Lung (tissue), 12 donors: ENCODE results near the gene PRPF40A. TPM values are rescaled to one million over a fixed set of nuclear protein-coding genes. Genes with fewer than 3 reads are reported as not detected.
A peak's percentile ranks its signal among the peaks of the same experiment; 100 is the strongest.

Source experiments
- ATAC-seq: fragments of 200-7000 bp; cut with Tn5 transposase; one replicate; pipeline ENCODE4 v1.9.1; 2020; ENCODE audit warnings: moderate number of reproducible peaks; ENCODE audit not compliant: insufficient read depth, low FRiP score
- DNase-seq, 3 donors: peaks; one replicate each; pipeline ENCODE4 v3.0.0-alpha.2; 2013 to 2017
- H3K27ac ChIP-seq, 2 donors: one replicate each; pipeline ENCODE4 v1.5.1; 2013; ENCODE audit warnings: mild to moderate bottlenecking in 2 of 2, moderate library complexity in 2 of 2, control low read depth in 1 of 2, inconsistent platforms in 1 of 2, low read depth in 1 of 2, low read length in 1 of 2
- H3K27me3 ChIP-seq, 3 donors: one replicate each; pipeline ENCODE4 v1.5.1; 2013; ENCODE audit warnings: low read length in 2 of 3; ENCODE audit not compliant: control insufficient read depth in 3 of 3, insufficient read depth in 3 of 3
- H3K36me3 ChIP-seq, 4 donors: one replicate each; pipeline ENCODE4 v1.5.1; 2013; ENCODE audit warnings: low read length in 4 of 4, mild to moderate bottlenecking in 1 of 4, moderate library complexity in 1 of 4; ENCODE audit not compliant: control insufficient read depth in 4 of 4, insufficient read depth in 4 of 4
- H3K4me1 ChIP-seq, 5 donors: one replicate each; pipeline ENCODE4 v1.5.1; 2013; ENCODE audit warnings: low read length in 5 of 5, mild to moderate bottlenecking in 2 of 5, moderate library complexity in 1 of 5; ENCODE audit not compliant: control insufficient read depth in 5 of 5, insufficient read depth in 5 of 5
- H3K4me3 ChIP-seq: one replicate; pipeline ENCODE4 v1.5.1; 2013; ENCODE audit warnings: mild to moderate bottlenecking, control low read depth, moderate library complexity
- H3K9ac ChIP-seq, 2 donors: one replicate each; pipeline ENCODE4 v1.5.1; 2013; ENCODE audit warnings: low read length in 2 of 2, control low read depth in 1 of 2; ENCODE audit not compliant: insufficient read depth in 1 of 2
- H3K9me3 ChIP-seq, 4 donors: one replicate each; pipeline ENCODE4 v1.5.1; 2013; ENCODE audit warnings: low read length in 3 of 4, mild to moderate bottlenecking in 1 of 4, moderate library complexity in 1 of 4; ENCODE audit not compliant: control insufficient read depth in 4 of 4, insufficient read depth in 3 of 4
- WGBS, 2 donors: extraction: QIAGEN DNeasy Blood & Tissue Kit; methylation state at CpG; one replicate each; pipeline ENCODE4 v1.1.7; 2013; 5-methylcytosine and 5-hydroxymethylcytosine counted together
- polyA plus RNA-seq, 2 donors: library from polyadenylated mRNA; stranded (reverse); fragments of 200-250 nt; gene quantifications; one replicate each; pipeline ENCODE4 v1.2.1, GENCODE V29; 2013
- total RNA-seq, 2 donors: library from RNA; depleted of rRNA in 1 of 2; stranded (reverse); fragments of >200 nt in 1 of 2; gene quantifications; one replicate each; pipeline ENCODE4 v1.2.1, GENCODE V29; 2014 to 2021
- TF ChIP-seq, protein P1 (sequence below): IDR thresholded peaks from 2 replicates; pipeline ENCODE4 v1.5.1; 2012; ENCODE audit warnings: mild to moderate bottlenecking; ENCODE audit errors: control extremely low read depth, extremely low read depth
- donor health status: control.
- donor health status: control.
- donor health status: Bipolar disorder and iron deficiency.
- donor health status: healthy.
- donor health status: DM: yes; HTN: yes; CAD: no.

PRPF40A gene
- total and polyA plus RNA-seq, 4 donors, result 20.1 to 131 (median 58.6) TPM

DNA sequence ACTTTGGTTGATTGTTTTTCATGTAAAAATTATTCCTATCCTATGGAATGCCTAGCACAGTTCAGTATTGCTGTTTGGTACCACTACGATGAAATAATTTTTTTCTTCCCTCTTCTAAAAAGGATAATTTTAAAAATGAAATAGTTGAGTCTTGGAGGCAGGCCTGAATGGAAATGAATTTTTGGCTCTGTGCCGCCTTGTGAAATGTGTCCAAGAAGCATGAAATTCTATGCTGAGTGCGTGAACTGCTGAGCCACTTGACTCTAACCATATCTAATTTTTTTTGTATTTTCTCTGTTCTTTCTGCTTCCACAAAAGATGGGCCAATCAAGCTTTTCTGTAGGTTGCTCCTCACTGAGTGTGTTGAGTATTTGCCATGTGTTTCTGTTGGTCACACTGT, 95.0 kb downstream of the PRPF40A start:
- DNase-seq (peak; percentile 37 to 85 (median 73)), ATAC-seq (no peak)
- peaks cover 8 to 21% (median 13%) of the 10 kb centered on the region in 4 donors for H3K36me3 ChIP-seq
- no peaks in the 10 kb centered on the region for H3K9me3 ChIP-seq
- peaks cover 0 to 61% (median 10%) of the 10 kb centered on the region in 5 donors for H3K4me1 ChIP-seq
- 87 to 91% methylated on average over 3 of the region's 3 CpGs for WGBS, 2 donors
- TF ChIP-seq, protein P1, sequence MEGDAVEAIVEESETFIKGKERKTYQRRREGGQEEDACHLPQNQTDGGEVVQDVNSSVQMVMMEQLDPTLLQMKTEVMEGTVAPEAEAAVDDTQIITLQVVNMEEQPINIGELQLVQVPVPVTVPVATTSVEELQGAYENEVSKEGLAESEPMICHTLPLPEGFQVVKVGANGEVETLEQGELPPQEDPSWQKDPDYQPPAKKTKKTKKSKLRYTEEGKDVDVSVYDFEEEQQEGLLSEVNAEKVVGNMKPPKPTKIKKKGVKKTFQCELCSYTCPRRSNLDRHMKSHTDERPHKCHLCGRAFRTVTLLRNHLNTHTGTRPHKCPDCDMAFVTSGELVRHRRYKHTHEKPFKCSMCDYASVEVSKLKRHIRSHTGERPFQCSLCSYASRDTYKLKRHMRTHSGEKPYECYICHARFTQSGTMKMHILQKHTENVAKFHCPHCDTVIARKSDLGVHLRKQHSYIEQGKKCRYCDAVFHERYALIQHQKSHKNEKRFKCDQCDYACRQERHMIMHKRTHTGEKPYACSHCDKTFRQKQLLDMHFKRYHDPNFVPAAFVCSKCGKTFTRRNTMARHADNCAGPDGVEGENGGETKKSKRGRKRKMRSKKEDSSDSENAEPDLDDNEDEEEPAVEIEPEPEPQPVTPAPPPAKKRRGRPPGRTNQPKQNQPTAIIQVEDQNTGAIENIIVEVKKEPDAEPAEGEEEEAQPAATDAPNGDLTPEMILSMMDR, result no peak
- H3K9ac ChIP-seq, result no peak overlapping the region
- no peak overlapping the region for H3K4me3 ChIP-seq
- H3K27ac ChIP-seq, result no peak overlapping the region
- H3K27me3 ChIP-seq, result no peaks in the 10 kb centered on the region

DNA sequence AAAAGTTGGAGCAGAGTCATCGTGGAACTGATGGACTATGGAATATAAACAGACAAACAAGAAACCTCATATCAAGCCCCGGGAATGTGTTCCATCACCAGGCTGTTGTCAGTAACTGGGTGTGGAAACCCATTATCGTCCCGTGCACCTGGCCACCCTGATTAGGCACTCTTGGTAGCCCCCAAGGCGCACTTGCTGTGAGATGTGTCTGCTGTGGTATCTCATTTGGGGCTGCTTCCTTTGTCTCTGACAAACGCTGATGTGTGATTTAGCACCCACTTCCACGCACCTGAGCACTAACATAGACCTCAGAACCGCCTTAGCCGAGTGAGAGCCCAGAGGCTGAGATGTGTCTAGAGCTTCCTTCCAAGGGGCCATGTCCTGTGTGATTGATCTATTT, 96.3 kb downstream of the PRPF40A start:
- Histone ChIP-seq H3K4me1 (peaks cover 0 to 61% (median 10%) of the 10 kb centered on the region in 5 donors), H3K27ac (no peak overlapping the region), H3K27me3 (no peaks in the 10 kb centered on the region), H3K9ac (no peak overlapping the region), H3K36me3 (peaks cover 8 to 22% (median 17%) of the 10 kb centered on the region in 4 donors), H3K9me3 (no peaks in the 10 kb centered on the region), H3K4me3 (no peak overlapping the region)
- TF ChIP-seq, protein P1, result no peak
- 91 to 94% methylated on average over 9 of the region's 9 CpGs for WGBS, 2 donors
- DNase-seq, result no peak
- no peak for ATAC-seq

DNA sequence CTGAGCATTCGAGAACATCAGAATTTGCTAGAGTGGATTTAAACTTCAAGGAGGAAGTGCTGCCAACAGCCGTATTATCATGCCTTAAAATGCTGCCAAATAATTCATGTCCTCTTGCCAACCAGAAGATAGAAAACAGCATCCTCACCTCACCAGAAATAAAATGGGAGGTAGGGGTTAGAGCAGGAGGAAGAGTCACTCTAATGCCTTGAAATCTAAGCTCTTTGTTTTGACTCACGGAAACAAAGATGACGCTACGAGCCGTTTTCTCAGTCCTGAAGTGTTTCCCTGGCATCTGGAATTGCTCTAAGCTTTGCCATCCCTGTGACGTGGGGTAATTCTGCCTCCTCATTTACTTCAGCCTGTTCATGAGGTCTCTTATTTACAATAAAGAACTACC, 97.1 kb downstream of the PRPF40A start:
- Histone ChIP-seq H3K36me3 (peaks cover 8 to 23% (median 18%) of the 10 kb centered on the region in 4 donors), H3K9ac (no peak overlapping the region), H3K9me3 (no peaks in the 10 kb centered on the region), H3K27ac (no peak overlapping the region), H3K4me1 (peaks cover 0 to 63% (median 10%) of the 10 kb centered on the region in 5 donors), H3K27me3 (no peaks in the 10 kb centered on the region), H3K4me3 (no peak overlapping the region)
- TF ChIP-seq, protein P1, result no peak
- ATAC-seq (no peak), DNase-seq (peak in 2 of 3 donors; percentile 32 to 50)
- WGBS, 2 donors, result 80 to 82% methylated on average over 7 of the region's 7 CpGs

DNA sequence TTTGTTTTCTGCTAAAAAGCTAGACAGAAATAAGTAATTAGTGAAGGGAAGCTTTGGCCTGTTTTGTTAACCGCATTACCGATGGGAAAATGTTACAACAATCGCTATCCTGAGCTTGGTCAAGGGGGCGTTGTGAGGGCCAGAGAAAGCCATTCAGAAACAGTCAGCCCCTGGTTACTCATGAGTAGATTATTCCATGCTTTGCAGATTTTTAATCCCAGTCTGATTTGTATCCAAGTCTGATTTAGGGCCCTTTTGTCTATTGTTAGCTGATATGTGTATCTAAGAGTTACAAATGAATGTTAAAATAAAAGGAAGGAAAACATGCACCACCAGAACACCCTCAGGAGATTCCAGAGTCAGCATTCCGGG, 99.1 kb downstream of the PRPF40A start:
- DNase-seq (no peak), ATAC-seq (no peak)
- H3K27ac ChIP-seq, result no peak overlapping the region
- 84% methylated on average over 5 of the region's 5 CpGs for WGBS, 2 donors
- no peaks in the 10 kb centered on the region for H3K27me3 ChIP-seq
- no peak overlapping the region for H3K9ac ChIP-seq
- peaks cover 14 to 32% (median 19%) of the 10 kb centered on the region in 4 donors for H3K36me3 ChIP-seq
- TF ChIP-seq, protein P1, result no peak
- H3K4me1 ChIP-seq, result peaks cover 0 to 55% (median 10%) of the 10 kb centered on the region in 5 donors
- no peaks in the 10 kb centered on the region for H3K9me3 ChIP-seq
- H3K4me3 ChIP-seq, result no peak overlapping the region
